GM23338 (cell line): ENCODE data around the gene XRCC4. TPM values are rescaled to one million over a fixed set of nuclear protein-coding genes. Genes with fewer than 3 reads are reported as not detected.

ENCODE experiments used
- ATAC-seq: fragments of 200-7000 bp; cut with Tn5 transposase; 3 replicates; pipeline ENCODE4 v1.9.1; 2020
- DNase-seq: peaks from one replicate; pipeline ENCODE4 v3.0.0-alpha.2; 2015; ENCODE audit warnings: low spot score
- H2AFZ ChIP-seq: fragments of 200-600 bp; sonication (generic); 2 replicates; pipeline ENCODE4 v1.8.0; 2016; ENCODE audit warnings: antibody characterized with exemption, mild to moderate bottlenecking, moderate library complexity
- H3F3A ChIP-seq: fragments of 200-600 bp; sonication (generic); replicated peaks from 2 replicates; pipeline ENCODE4 v1.8.0; 2017; ENCODE audit warnings: antibody characterized with exemption, mixed run types, low read depth
- H3K27ac ChIP-seq: fragments of 200-600 bp; sonication (generic); 2 replicates; pipeline ENCODE4 v1.6.1; 2016; ENCODE audit warnings: low read depth
- H3K27me3 ChIP-seq: fragments of 200-600 bp; sonication (generic); 2 replicates; pipeline ENCODE4 v1.8.0; 2016; ENCODE audit warnings: mild to moderate bottlenecking, mixed run types, moderate library complexity; ENCODE audit not compliant: insufficient read depth
- H3K36me3 ChIP-seq: fragments of 200-600 bp; sonication (generic); 2 replicates; pipeline ENCODE4 v1.8.0; 2016; ENCODE audit warnings: mild to moderate bottlenecking; ENCODE audit not compliant: insufficient read depth
- H3K4me1 ChIP-seq: fragments of 200-600 bp; sonication (generic); 2 replicates; pipeline ENCODE4 v1.8.0; 2016; ENCODE audit warnings: mild to moderate bottlenecking, moderate library complexity; ENCODE audit not compliant: insufficient read depth
- H3K4me2 ChIP-seq: fragments of 200-600 bp; sonication (generic); 2 replicates; pipeline ENCODE4 v1.7.1; 2017; ENCODE audit warnings: mixed run types
- H3K4me3 ChIP-seq: fragments of 200-600 bp; sonication (generic); 2 replicates; pipeline ENCODE4 v1.6.1; 2016; ENCODE audit warnings: mixed run types
- H3K79me2 ChIP-seq: fragments of 200-600 bp; sonication (generic); replicated peaks from 2 replicates; pipeline ENCODE4 v1.8.0; 2017; ENCODE audit warnings: mild to moderate bottlenecking; ENCODE audit not compliant: insufficient read depth
- H3K9me2 ChIP-seq: fragments of 200-600 bp; sonication (generic); 2 replicates; pipeline ENCODE4 v1.8.0; 2017; ENCODE audit not compliant: insufficient read depth
- H4K20me1 ChIP-seq: fragments of 200-600 bp; sonication (generic); replicated peaks from 2 replicates; pipeline ENCODE4 v1.8.0; 2017; ENCODE audit warnings: mild to moderate bottlenecking; ENCODE audit not compliant: insufficient read depth
- H3K27ac Mint-ChIP-seq: 2 replicates; pipeline ENCODE4 v1.8.0; 2020; ENCODE audit warnings: inconsistent platforms, mild to moderate bottlenecking, moderate library complexity, mixed read lengths
- H3K27me3 Mint-ChIP-seq: 3 replicates; pipeline ENCODE4 v1.8.0; 2022; ENCODE audit warnings: low read depth, mild to moderate bottlenecking, moderate library complexity, mixed read lengths, inconsistent platforms; ENCODE audit not compliant: insufficient read depth, poor library complexity
- H3K36me3 Mint-ChIP-seq: 3 replicates; pipeline ENCODE4 v1.8.0; 2021; ENCODE audit warnings: low read depth, mild to moderate bottlenecking, inconsistent platforms, moderate library complexity, mixed read lengths
- H3K4me1 Mint-ChIP-seq: 3 replicates; pipeline ENCODE4 v1.8.0; 2020; ENCODE audit warnings: mild to moderate bottlenecking, inconsistent platforms, mixed read lengths
- H3K4me3 Mint-ChIP-seq: 3 replicates; pipeline ENCODE4 v1.8.0; 2021; ENCODE audit warnings: moderate library complexity, mild to moderate bottlenecking, inconsistent platforms, mixed read lengths
- H3K9me3 Mint-ChIP-seq: 3 replicates; pipeline ENCODE4 v1.8.0; 2020; ENCODE audit warnings: moderate library complexity, mild to moderate bottlenecking, inconsistent platforms, mixed read lengths
- JUNB ChIP-seq: IDR thresholded peaks from one replicate; pipeline ENCODE4 v1.6.1; 2016; ENCODE audit warnings: antibody characterized with exemption; ENCODE audit not compliant: unreplicated experiment
- STAT1 ChIP-seq: IDR thresholded peaks from one replicate; pipeline ENCODE4 v1.6.1; 2016; ENCODE audit warnings: antibody characterized with exemption; ENCODE audit not compliant: unreplicated experiment
- ZNF331 ChIP-seq: fragments of 250-450 bp; sonication (Bioruptor Pico); IDR thresholded peaks from 2 replicates; pipeline ENCODE4 v1.5.0; 2020; ENCODE audit warnings: low read depth, mild to moderate bottlenecking, moderate library complexity
- polyA plus RNA-seq: library from polyadenylated mRNA; unstranded; fragments of >200 nt; fragmentation: Nextera tagmentation; extraction: Ambion mirVana; gene quantifications from 2 replicates; pipeline ENCODE4 v1.2.1, GENCODE V29; 2016
- total RNA-seq: library from RNA; depleted of rRNA; stranded (reverse); fragments of >200 nt; shearing (Covaris generic); gene quantifications from 2 replicates; pipeline ENCODE4 v1.2.3, GENCODE V29; 2014
- TF ChIP-seq, protein P1 (sequence below): IDR thresholded peaks from 2 replicates; pipeline ENCODE4 v1.6.1; 2016; ENCODE audit warnings: antibody characterized with exemption
- TF ChIP-seq, protein P2 (sequence below), 2 experiments: fragments of 200-600 bp in 1 of 2; sonication (generic) in 1 of 2; conservative IDR thresholded peaks; 2 replicates each; pipeline versions ENCODE4 v1.5.1 to v1.6.1; 2016 to 2017; ENCODE audit warnings: antibody characterized with exemption in 2 of 2, low read depth in 2 of 2, mild to moderate bottlenecking in 2 of 2, moderate library complexity in 1 of 2
- TF ChIP-seq, protein P3 (sequence below): fragments of 250-450 bp; sonication (Bioruptor Pico); IDR thresholded peaks from 2 replicates; pipeline ENCODE4 v1.5.0; 2020; ENCODE audit warnings: mild to moderate bottlenecking, moderate library complexity
- TF ChIP-seq, protein P4 (sequence below): IDR thresholded peaks from one replicate; pipeline ENCODE4 v1.6.1; 2018; ENCODE audit warnings: antibody characterized with exemption; ENCODE audit not compliant: unreplicated experiment

The XRCC4 gene
- total and polyA plus RNA-seq, 2 experiments from 2014 or later: 11.5 to 22.4 TPM

DNA sequence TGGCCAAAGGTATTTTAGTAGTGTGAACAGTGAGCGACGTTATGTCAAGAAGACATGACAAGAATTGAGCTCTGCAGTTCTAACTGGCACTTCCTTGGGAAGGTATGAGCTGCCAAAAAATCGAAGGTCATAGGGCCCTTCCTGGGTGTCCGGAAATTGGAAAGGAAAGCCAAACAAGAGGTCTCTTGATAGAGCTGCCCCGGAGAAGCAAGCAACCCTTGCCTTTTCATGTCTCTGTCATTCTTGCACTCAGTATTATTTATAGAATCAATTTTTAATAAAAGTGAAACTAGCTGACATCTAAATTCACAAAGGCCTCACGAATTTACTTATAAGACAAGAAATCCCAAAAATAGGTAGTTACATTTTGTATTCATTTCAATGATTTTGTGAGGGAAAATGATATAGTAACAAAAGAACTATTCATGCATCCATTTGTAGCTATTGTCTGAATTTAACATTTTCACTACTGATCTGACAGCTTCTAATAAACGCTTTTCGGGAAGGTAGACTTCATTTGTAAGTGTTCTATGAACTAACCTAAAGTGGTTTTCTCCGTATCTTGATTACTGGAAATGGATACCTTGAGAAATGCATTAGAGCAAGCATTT, 280.4 kb downstream of the XRCC4 start (continued):
- TF ChIP-seq, protein P1, sequence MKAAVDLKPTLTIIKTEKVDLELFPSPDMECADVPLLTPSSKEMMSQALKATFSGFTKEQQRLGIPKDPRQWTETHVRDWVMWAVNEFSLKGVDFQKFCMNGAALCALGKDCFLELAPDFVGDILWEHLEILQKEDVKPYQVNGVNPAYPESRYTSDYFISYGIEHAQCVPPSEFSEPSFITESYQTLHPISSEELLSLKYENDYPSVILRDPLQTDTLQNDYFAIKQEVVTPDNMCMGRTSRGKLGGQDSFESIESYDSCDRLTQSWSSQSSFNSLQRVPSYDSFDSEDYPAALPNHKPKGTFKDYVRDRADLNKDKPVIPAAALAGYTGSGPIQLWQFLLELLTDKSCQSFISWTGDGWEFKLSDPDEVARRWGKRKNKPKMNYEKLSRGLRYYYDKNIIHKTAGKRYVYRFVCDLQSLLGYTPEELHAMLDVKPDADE: no peak
- TF ChIP-seq, protein P2, sequence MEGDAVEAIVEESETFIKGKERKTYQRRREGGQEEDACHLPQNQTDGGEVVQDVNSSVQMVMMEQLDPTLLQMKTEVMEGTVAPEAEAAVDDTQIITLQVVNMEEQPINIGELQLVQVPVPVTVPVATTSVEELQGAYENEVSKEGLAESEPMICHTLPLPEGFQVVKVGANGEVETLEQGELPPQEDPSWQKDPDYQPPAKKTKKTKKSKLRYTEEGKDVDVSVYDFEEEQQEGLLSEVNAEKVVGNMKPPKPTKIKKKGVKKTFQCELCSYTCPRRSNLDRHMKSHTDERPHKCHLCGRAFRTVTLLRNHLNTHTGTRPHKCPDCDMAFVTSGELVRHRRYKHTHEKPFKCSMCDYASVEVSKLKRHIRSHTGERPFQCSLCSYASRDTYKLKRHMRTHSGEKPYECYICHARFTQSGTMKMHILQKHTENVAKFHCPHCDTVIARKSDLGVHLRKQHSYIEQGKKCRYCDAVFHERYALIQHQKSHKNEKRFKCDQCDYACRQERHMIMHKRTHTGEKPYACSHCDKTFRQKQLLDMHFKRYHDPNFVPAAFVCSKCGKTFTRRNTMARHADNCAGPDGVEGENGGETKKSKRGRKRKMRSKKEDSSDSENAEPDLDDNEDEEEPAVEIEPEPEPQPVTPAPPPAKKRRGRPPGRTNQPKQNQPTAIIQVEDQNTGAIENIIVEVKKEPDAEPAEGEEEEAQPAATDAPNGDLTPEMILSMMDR (conservative IDR thresholded peaks at IDR 0.05; ENCODE audit: low read depth in 2 of 2): no peak
- TF ChIP-seq STAT1 (no peak), JUNB (no peak)
- TF ChIP-seq, protein P3, sequence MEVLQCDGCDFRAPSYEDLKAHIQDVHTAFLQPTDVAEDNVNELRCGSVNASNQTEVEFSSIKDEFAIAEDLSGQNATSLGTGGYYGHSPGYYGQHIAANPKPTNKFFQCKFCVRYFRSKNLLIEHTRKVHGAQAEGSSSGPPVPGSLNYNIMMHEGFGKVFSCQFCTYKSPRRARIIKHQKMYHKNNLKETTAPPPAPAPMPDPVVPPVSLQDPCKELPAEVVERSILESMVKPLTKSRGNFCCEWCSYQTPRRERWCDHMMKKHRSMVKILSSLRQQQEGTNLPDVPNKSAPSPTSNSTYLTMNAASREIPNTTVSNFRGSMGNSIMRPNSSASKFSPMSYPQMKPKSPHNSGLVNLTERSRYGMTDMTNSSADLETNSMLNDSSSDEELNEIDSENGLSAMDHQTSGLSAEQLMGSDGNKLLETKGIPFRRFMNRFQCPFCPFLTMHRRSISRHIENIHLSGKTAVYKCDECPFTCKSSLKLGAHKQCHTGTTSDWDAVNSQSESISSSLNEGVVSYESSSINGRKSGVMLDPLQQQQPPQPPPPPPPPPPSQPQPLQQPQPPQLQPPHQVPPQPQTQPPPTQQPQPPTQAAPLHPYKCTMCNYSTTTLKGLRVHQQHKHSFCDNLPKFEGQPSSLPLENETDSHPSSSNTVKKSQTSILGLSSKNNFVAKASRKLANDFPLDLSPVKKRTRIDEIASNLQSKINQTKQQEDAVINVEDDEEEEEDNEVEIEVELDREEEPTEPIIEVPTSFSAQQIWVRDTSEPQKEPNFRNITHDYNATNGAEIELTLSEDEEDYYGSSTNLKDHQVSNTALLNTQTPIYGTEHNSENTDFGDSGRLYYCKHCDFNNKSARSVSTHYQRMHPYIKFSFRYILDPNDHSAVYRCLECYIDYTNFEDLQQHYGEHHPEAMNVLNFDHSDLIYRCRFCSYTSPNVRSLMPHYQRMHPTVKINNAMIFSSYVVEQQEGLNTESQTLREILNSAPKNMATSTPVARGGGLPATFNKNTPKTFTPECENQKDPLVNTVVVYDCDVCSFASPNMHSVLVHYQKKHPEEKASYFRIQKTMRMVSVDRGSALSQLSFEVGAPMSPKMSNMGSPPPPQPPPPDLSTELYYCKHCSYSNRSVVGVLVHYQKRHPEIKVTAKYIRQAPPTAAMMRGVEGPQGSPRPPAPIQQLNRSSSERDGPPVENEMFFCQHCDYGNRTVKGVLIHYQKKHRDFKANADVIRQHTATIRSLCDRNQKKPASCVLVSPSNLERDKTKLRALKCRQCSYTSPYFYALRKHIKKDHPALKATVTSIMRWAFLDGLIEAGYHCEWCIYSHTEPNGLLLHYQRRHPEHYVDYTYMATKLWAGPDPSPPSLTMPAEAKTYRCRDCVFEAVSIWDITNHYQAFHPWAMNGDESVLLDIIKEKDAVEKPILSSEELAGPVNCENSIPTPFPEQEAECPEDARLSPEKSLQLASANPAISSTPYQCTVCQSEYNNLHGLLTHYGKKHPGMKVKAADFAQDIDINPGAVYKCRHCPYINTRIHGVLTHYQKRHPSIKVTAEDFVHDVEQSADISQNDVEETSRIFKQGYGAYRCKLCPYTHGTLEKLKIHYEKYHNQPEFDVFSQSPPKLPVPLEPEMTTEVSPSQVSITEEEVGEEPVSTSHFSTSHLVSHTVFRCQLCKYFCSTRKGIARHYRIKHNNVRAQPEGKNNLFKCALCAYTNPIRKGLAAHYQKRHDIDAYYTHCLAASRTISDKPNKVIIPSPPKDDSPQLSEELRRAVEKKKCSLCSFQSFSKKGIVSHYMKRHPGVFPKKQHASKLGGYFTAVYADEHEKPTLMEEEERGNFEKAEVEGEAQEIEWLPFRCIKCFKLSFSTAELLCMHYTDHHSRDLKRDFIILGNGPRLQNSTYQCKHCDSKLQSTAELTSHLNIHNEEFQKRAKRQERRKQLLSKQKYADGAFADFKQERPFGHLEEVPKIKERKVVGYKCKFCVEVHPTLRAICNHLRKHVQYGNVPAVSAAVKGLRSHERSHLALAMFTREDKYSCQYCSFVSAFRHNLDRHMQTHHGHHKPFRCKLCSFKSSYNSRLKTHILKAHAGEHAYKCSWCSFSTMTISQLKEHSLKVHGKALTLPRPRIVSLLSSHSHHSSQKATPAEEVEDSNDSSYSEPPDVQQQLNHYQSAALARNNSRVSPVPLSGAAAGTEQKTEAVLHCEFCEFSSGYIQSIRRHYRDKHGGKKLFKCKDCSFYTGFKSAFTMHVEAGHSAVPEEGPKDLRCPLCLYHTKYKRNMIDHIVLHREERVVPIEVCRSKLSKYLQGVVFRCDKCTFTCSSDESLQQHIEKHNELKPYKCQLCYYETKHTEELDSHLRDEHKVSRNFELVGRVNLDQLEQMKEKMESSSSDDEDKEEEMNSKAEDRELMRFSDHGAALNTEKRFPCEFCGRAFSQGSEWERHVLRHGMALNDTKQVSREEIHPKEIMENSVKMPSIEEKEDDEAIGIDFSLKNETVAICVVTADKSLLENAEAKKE: no peak

DNA sequence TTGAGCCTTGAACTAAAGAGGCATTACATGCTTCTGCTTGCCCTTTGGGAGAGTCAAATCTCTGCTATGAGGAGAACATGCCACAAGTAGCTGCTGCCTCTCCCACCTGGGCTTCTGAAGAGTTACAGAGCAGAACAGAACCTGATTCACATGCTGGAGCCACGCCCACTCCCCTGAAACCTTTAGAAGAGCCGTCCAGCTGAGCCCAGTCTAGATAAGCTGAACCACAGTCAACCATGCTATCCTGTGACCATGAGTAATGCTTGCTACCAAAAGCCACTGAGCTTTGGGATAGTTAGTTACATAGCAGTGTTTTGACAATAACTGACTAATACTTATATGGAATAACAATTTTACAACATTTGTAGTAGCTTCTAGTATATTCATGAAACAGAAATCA, 283.2 kb downstream of the XRCC4 start:
- Mint-ChIP-seq H3K27ac (no peak overlapping the region), H3K4me1 (peaks cover 25% of the 10 kb centered on the region), H3K27me3 (no peaks in the 10 kb centered on the region), H3K4me3 (no peak overlapping the region), H3K9me3 (peaks cover 4% of the 10 kb centered on the region; the same call in 2 of the 3 replicates), H3K36me3 (peaks cover 9% of the 10 kb centered on the region; the same call in 2 of the 3 replicates)
- Histone ChIP-seq H3K79me2 (no peaks in the 10 kb centered on the region), H3F3A (no peaks in the 10 kb centered on the region), H3K4me1 (peaks cover 18% of the 10 kb centered on the region), H3K27ac (no peak overlapping the region), H3K36me3 (no peaks in the 10 kb centered on the region), H3K27me3 (no peaks in the 10 kb centered on the region), H3K4me3 (no peak overlapping the region), H3K9me2 (0 out of 2 replicates have a peak, but pooled peaks cover 4% of the 10 kb centered on the region), H3K4me2 (no peak overlapping the region), H2AFZ (no peak overlapping the region), H4K20me1 (no peaks in the 10 kb centered on the region)
- ATAC-seq (no peak), DNase-seq (no peak)
- TF ChIP-seq, protein P4, sequence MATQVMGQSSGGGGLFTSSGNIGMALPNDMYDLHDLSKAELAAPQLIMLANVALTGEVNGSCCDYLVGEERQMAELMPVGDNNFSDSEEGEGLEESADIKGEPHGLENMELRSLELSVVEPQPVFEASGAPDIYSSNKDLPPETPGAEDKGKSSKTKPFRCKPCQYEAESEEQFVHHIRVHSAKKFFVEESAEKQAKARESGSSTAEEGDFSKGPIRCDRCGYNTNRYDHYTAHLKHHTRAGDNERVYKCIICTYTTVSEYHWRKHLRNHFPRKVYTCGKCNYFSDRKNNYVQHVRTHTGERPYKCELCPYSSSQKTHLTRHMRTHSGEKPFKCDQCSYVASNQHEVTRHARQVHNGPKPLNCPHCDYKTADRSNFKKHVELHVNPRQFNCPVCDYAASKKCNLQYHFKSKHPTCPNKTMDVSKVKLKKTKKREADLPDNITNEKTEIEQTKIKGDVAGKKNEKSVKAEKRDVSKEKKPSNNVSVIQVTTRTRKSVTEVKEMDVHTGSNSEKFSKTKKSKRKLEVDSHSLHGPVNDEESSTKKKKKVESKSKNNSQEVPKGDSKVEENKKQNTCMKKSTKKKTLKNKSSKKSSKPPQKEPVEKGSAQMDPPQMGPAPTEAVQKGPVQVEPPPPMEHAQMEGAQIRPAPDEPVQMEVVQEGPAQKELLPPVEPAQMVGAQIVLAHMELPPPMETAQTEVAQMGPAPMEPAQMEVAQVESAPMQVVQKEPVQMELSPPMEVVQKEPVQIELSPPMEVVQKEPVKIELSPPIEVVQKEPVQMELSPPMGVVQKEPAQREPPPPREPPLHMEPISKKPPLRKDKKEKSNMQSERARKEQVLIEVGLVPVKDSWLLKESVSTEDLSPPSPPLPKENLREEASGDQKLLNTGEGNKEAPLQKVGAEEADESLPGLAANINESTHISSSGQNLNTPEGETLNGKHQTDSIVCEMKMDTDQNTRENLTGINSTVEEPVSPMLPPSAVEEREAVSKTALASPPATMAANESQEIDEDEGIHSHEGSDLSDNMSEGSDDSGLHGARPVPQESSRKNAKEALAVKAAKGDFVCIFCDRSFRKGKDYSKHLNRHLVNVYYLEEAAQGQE: no peak
- TF ChIP-seq, protein P1: no peak
- TF ChIP-seq ZNF331 (CRISPR knock-in tag): peak; percentile 92
